GM21447 (cell line): ENCODE measurements around the gene MED23.
A peak's percentile ranks its signal among the peaks of the same experiment; 100 is the strongest.

Experiments
- ATAC-seq: cut with Tn5 transposase; IDR thresholded peaks from one replicate; pipeline ENCODE4 v1.9.1; 2021; ENCODE audit not compliant: unreplicated experiment

MED23 gene

DNA sequence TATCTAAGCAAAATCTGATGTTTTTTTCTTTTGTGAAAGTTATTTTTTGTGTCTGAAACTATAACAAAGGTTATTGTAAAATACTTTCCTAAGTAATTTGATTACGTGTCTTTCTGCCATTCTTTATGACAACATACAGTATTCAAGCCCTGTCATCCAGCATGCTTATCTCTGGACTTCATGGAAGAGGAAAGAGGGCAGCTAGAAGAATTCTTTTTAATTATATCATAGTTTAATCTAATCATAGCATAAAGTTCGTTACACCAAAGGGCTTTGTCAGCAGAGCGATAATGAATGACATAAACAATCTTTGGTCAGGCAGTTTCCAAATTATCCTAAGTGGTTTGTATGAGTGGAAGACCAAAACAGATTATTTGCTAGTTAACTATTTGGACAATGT lies 12.5 kb upstream of the MED23 start:
- ATAC-seq = no peak

DNA sequence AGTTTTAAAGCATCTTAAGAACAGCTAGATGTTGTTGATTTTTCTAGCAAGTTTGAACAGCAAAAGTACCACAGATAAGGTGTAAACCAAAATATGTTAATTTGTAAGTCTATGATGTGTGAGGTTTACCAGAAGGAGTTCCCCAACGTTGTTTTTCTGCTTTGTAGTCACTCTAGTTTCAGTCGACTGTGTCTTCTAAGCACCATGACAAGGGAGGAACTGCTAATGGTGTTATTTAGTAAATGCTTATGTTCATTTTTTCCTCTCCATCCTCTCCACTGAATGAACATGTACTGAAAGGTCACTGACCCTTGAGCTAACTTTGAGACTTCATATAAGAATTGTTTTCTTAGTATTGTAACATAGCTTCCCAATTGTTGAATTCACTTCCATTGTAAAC lies 12.1 kb upstream of the MED23 start:
- peak; percentile 59 for ATAC-seq

DNA sequence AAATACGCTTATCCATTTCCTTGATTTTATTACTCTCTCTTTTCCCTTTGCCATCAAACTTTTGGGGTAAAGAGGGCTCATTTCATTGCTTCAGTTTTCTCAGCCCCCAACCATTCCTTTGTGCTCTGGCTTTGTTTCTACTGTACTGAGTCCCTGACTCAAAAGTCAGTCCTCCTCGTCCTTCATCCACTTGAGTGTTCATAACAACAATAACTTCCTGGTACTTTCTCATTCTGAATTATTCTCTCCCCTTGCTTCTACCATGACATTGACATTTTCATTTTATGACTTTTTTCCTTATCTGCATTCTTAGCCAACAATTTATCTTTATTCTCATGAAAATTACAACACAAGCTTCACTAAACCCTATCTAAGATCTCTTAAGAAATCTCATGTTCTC lies 10.0 kb upstream of the MED23 start:
- no peak for ATAC-seq

DNA sequence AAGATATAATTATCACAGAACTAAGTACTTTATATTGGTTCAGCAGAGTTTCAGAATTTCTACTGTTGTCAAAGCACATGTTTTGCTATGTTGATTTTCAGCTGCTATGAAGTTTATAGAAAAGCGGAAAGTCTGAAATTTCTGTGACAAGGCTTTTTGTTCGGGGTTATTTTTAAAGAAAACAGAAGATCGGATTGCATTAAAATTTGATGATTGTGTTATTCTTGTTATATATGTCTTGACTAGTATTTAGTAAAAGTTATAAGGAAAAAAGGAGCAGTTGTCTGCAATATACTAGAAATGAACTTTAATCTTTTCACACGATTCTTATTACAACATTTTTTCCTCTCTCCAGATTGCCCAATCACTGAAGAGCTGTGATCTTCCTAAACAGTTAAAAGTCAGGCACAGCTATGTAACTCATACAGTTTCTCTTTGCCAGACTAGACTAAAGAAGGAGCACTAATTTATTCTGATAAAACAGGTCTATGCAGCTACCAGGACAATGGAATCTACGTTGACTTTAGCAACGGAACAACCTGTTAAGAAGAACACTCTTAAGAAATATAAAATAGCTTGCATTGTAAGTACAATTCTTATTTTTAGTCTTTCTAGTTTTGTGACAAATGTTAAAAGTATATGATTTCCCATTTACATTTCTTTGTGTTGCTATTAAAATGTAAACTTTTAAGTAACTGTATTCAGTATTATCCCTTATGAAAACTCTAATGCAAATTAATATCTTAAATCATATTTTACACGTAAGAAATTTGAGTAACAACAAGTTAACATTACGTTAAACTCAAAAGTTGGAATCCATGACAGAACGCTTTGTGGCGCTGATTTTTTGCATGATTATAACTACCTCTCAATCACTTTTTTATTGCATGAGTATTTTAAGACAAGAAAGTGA lies 9.1 kb upstream of the MED23 start, which contains the start of gene ENPP3:
TSS of gene ENPP3 (plus strand) at position 423 of the 913 bp plus-strand sequence. CDS start at position 506, 83 bp downstream.
- no peak for ATAC-seq

DNA sequence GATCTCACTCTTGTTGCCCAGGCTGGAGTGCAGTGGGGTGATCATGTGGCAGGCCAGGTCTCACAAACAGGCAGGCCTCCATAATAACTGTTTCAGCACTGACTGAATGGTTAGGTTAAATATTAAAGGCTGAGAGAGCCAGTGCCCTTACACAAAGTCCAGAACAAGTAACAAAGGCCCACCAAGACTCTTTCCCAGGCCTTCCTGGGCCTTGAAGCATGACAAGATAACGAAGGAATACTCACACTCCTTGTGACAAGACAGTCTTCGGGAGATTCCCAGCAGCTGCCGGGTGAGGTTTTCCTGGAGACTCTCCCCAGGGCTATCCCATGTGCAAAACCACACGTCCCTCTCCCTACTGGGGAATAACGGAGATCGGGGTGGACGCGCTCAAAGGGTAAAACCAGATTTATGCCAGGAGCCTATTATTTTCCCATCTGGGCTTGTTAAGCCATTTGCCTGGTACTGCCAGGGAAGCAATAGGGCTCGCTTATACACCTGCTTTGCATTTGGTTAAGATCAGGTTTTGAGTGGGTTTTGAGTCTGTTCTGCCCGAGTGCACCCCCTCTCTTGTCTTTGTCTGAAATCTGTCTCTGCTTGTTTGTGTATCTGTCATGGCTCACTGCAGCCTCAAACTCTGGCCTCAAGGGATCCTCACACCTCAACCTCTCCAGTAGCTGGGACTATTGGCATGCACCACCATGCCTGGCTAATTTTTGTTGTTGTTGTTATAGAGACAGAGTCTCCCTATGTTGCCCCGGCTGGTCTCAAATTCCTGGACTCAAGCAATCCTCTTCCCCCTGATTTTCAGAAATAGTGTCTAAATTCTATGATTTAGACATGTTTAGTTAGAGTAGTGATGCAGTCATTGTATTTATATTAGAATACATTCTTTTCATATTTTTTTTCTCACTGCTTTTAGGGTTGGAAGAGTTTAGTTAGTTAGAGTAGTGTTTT lies 7.6 kb upstream of the MED23 start:
- ATAC-seq = peak; percentile 83

DNA sequence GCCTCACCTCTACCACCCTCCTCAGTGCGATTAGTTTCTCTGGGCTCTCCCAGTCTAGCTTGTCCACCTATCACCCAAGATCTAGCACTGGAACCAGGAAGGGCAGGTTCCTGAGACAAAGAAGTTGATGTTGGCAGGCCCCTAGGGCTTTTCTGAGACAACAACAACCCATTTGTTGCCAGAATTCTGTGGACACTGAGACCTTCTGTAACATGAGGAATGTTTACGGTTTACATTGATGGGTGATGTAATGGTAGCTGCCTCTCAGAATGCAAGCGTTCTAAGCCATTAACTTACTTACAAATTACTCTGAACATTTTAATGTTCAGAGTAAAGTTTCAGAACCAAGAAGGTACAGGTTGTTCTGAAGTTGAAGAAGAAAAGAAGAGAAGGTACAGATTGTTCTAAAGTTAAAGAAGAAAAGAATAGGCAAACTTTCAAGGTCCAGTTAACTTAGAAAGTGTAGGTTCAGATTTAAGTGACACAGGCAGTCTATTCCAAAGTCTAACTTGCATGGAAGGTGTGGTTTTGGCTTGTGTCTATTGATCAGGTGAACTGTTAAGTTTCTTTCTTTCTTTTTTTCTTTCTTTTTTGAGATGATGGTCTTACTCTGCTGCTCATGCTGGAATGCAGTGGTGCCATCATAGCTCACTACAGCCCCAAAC lies 3.7 kb upstream of the MED23 start:
- no peak for ATAC-seq

DNA sequence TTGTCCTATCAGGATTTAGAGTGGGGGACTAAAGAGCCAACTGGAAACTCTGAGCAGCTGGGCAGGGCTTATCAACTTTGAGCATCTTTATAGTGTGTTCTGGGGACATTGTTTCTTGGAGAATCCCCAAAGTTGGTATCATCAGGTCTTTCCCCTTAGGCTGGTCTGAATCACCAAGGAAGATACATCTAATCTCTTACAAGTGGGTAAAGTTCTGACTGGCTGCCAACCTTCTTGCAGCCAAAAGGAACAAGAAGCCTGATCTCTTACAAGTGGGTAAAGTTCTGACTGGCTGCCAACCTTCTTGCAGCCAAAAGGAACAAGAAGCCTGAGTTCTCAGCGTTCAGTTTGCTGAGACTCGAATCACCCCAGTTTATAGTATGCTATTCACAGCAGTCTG lies 1.6 kb upstream of the MED23 start:
- no peak for ATAC-seq

DNA sequence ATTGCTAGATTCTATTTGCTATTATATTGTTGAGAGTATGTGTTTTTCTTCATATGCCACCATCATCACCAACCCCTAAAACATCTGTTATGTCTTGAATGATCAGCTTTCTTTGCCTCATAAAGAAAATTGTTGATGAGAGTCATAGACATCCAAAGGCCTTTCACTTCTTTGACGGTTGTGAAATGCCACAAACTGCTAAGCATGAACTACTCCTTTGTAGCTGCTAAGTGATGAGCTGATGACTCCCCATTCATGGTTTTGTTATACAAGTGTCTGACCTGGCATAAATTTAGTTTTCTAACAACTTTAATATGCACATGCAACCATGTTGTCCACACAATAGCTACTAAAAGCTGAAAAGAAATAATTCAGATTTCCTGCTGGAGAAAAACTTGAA lies 684 bp upstream of the MED23 start:
- ATAC-seq = no peak

DNA sequence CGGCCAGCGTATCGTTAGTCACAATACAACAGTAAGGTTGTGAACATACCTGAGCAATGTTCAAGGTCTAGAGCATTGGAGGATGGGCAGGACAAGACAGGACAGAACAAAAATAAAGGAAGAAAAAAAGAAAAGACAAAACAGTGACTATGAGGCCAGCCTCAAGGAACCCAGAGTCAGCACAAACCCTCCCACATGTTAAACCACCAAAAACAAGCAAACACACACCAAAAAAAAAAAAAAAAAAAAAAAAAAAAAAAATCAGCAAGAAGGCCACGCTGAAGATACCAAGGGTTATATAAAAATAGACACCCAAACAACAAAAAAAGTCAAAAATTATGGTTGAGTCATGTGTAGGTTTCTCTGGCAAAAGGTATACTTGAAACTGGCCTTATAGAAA lies 12.8 kb downstream of the MED23 start:
- no peak for ATAC-seq

DNA sequence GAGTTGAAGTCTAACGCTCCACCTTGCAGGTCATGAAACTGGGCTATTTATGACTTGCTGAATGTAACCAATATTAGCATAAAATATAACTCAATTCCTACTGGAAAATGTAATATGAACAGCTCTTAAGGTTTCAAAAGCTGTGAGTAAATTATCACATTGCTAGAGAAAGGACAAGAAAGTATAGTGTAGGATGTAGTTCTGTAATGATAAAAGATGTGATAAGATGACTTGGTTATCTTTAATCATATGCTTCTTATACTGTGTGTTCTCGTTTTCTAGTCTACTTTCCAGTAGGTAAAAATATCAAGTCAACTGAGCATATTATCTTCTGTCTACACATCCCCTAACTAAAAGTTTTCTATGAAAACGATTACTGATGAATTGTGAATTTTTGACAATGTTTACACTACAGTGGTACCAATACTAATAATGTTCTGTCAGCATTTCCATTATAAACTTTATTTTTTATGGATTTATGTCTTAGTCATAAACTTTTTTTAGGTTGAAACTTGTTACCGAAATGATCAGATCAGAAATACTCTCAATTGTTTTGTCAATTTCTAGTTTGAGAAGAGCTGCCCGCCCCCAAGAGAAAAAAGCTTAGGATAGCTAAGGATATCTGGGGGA lies 14.6 kb downstream of the MED23 start:
- ATAC-seq = no peak

DNA sequence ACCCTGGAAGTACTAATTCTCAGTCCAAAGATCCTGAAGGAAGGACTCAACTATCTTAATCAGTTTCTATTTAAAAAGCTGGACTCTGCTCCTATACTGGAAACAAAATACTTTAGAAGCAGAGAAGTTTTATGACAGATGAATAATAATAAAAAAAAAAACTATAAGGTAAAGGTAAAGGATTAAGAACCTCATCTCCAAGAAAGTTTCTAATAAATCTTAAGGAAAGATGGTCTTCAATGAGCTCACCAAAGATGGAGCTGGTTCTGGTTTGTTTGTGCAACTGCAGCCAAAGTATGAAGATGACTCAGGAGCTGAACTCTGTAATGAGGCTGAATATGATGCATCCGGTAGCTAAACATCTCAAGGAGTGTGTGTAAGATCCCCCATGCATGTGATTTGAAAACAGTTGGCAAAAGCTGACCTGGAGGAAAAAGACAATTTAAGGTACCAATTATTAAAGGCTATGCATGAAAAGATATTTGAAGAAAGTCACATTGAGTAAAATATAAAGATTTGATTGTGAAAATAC lies 25.2 kb downstream of the MED23 start:
- no peak for ATAC-seq

DNA sequence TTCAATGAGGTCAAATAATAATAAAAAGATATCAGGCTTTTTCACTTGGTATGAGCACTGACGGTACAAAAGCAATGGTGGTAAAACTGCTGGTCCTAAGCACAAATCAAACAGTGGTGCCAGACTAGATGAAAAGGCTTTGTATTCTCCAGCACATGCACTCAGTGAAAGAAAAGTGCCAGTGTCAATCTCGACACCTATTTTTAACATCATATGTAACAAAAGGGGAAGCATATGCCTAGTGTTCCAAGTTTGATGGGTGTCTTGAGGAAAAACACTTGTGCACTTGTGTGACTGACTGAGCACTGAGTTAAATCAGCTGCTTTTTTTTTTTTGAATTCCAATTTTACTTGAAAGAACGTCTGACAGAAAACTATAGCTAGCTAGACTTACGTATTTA lies 27.3 kb downstream of the MED23 start:
- no peak for ATAC-seq

DNA sequence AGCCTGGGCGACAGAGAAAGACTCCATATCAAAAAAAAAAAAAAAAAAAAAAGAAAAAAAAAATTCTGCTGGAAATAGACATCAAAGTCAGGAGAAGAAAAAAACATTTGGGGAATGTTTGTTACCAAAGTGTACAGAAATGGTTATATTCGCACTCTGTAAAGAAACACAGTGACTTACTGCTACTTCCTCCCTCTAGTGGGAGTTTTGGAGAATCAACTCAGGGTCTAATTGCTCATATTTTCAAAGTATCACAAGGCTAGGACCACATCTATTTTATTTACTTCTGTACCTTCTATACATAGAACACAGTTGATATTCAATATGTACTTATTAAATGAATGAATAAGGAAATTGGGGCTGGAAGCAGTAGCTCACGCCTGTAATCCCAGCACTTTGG lies 30.6 kb downstream of the MED23 start:
- ATAC-seq = no peak

DNA sequence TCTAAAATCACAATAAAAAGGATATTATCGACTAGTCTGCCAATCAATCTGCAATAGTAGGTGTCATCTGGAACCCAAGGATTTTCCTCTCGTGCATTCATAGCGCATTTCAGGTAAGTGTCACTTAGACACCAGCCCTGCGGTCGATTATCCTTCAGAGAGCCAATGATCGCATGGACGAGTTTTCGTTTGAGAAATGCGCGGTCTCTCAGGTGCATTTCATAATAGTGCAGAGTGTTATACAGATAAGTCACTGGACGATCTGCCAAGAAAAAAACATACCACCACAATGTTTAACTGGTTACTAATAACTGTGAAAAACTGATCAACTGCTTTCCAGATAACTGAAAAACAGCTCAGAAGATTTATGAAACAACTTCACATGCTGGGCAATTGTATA lies 34.0 kb downstream of the MED23 start:
- no peak for ATAC-seq

DNA sequence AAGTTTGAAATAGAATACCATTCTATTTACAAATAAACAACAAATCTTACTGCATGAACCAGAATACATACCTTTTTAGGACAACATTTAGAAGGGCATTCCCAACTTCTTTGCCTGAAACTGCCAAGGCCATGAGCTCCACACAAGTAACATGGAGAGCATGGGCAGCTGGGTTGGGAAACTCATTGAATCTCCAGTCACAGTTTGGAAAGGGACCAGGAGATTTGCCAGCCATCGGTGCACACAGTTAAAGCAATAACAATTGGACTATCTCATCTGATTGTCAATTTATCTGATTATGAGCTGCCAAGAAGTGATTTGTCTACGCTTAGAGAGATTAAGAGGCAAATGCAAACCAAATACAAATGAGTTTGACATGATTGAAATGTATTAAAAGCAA lies 35.1 kb downstream of the MED23 start:
- ATAC-seq = no peak

DNA sequence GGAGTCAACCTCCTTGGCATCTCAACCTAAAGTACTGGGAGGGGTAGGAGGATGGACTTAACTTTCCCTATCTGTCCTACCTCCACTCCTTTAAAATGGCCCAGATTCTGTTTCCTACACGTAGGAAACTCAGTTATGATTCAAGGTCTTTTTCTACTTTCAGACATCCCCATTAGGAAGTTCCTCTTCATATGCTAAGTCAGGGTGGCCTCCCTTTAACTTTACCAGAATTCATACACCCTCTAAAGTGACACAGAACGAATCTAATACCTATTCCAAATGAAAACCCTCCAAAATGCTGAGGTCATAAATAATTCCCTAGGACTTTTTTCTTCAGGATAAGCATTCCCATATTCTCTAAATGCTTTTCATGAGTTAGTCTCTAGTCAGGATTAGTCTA lies 39.4 kb downstream of the MED23 start:
- ATAC-seq = no peak

DNA sequence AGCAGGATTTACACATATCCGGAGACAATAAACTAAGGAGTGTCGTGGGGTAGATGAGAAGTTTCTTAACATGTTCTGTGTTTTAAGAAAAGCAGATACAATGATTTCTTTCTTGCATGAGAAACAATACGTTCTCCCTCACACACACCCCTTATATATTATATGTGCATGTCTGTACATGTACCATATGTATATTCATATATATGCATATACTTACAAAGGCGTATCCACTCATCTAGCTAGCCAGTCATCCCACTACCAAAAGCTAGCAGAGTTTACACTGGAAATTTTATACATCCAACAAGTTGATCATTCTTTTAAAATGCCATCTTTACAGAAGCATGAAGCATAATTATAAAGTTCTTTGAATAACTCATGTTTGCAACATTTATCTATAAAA lies 40.1 kb downstream of the MED23 start:
- no peak for ATAC-seq

DNA sequence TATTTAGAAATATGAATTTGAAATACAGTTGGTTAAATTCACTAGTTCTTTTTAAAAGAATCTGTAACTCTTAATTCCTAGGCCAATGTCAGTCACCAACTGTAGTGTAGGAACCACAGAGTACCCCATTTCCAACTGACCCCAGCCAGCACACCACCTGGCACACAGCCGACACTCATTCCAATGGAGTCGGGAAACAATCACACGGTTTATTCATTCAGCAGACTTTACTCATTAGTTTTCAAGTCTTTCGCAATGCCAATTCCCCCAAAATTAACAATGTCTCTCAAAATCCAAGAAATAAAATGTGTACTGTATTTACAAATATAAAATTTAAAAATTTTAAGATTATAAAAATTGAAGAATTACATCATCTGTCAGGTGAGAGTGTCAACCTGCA lies 41.5 kb downstream of the MED23 start:
- no peak for ATAC-seq

DNA sequence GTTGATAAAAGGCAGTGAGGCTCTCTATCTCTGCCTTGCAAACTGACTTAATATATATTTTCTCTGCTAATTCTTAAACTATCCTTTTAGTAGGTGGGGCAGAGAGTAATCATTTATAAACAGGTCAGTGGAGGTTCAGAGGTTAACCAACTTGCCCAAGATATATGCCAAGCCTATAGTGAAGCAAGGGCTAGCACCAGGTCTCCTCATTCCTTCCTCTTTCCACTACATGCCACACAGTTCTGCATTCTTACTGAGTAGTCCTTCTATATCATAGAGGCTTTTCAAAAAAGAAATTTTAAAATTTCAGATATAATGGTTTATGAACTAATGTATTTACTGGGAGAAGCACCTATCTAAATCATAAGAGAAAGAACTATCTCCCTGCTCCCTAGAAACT lies 46.5 kb downstream of the MED23 start:
- no peak for ATAC-seq

DNA sequence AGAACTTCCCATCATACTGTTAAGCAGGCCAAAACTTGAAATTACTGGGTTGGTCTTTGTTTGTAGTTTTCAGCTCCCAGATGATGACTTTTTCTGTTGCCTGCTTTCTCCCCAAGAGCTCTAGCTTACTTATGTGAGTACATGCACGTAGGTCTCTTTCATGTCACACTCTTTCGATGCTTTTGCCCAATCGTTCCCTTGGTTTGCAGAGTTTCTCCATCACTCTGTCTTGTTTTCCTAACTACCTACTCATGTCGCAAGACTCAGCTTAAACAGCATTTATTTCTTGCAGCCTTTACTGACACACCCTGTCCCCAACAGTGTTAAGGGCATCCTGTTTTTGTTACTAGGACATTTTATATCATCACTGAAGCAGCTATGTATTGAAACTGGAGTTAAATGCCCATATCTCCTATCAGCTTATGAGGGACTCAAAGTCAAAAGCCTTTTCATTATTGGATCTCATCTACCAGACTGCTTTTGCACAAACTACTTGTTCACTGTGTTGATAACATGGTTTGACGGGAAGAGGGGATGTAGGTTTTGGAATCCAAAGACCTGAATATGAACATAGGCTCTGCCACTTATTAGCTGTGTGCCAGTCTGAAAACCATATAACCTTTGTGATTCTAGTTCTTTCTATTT lies 52.1 kb downstream of the MED23 start:
- no peak for ATAC-seq
